HG03460 (cell line): Measurements from ENCODE around the gene ATP10A.
"Not testable (repeated sequence)": the region's sequence is repeated elsewhere in the genome, so short reads cannot be mapped to it uniquely, and the experiment has no call there.

Source experiments
- ATAC-seq: cut with Tn5 transposase; IDR thresholded peaks from one replicate; pipeline ENCODE4 v1.9.1; 2021; ENCODE audit not compliant: unreplicated experiment

ATP10A gene

DNA sequence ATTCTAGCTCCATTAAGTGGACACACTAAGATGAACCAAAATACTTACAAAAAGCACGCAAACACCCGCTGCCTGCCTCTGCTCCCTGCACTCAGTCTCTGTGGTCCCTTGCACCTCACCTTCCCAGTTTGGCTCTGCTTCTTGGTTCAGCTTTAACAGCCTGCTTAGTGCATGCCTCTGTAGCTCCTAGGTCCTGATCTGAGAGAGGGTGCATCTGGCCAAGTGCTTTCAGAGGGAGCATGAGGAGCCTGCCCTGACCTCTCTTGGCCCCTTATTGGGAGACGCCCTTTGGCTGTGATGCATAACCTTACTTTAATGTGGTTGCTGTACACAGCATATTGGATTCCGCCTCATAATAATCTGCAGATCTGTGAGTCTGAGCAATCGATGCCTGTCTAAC, 21.2 kb upstream of the ATP10A start:
- no peak for ATAC-seq

DNA sequence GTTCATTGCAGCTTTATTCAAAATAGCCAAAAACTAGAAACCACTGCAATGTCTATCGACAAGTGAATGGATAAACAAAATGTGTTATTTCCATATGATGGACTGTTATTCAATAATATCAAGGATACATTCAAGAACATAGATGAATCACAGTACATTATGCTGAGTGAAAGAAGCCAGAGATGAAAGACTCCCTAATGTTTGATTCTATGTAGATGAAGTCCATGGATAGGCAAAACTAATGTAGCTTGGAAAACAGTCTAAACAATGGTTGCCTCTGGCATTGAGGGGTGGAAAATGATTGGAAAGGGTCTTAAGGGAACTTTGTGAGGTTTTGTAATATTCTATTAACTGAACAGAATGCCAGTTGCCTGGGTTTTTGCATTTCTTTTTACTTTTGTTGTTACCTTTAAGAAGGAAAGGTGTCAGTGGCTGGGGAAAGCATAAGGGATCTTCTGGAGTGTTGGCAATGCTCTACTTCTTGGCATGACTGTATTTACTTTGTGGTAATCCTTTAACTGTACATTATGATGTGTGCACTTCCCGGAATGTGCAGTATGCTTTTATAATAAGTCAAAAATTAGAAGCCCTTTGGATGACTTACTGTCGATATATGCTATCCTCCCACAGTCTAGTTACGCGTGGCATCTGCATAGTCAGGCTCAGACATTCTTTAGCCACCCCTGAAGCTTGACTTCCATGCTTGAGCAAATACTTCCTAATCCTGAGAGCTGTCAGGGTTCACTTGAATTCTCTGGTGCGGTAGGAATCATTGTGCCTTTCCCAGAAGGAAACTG, 20.5 kb upstream of the ATP10A start:
- no peak for ATAC-seq

- no peak for ATAC-seq
These were observed 19.3 kb upstream of the ATP10A start for GRCh38 chr15:25882466-25882865.

- ATAC-seq: not testable (repeated sequence)
These were observed 17.8 kb upstream of the ATP10A start for GRCh38 chr15:25880877-25881276.

DNA sequence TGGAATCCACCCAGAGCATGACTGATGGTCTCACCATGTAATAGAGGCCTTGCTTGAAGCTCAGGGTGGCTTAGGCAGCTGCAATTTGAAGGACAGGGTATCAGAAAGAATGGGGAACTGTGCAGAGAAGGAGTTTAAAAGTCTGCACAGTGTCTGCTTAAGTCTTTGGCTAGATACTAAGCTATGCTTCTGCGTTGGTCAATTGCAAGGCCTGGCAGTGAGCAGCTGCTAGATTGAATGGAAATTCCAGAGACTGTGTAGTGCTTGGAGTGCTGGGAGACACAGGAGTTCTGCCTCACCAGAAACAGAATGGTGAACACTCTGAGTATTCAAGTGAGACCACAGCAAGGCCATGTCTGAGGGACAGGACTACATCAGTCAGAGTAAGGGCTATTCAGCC, 17.3 kb upstream of the ATP10A start:
- no peak for ATAC-seq

- no peak for ATAC-seq
These were observed 16.3 kb upstream of the ATP10A start for GRCh38 chr15:25879438-25879837.

- ATAC-seq: no peak
These were observed 14.6 kb upstream of the ATP10A start for GRCh38 chr15:25877681-25878080.

- ATAC-seq: no peak
These were observed 13.4 kb upstream of the ATP10A start for GRCh38 chr15:25876231-25877140.

DNA sequence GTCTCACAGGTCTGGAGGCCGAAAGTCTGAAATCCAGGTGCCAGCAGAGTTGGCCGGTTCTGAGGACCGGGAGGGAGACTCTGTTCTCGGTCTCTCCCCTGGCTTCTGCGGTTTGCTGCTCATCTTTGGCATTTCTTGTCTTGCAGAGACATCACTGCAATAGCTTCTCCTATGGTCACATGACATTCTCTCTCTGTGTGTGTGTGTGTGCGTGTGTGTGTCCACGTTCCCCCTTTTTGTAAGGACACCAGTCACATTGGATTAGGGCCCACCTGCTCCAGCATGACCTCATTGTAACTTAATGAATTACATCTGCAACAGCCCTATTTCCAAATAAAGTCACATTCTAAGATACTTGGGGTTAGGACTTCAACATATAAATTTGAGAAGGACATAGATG, 12.4 kb upstream of the ATP10A start:
- no peak for ATAC-seq

- ATAC-seq: no peak
These were observed 11.3 kb upstream of the ATP10A start for GRCh38 chr15:25874379-25874778.

DNA sequence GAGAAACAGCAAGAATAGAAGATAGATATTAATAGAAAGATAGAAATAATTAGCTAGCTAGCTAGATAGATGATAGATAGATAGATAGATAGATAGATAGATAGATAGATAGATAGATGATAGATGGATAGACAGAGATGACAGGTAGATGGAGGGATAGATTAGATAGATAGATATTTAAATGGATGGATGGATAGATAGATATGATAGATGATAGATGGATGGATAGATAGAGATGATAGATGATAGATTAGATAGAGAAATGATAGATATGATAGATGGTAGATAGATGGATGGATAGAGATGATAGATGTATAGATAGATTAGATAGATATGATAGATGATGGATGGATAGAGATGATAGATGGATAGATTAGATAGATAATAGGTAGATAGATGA, 8.3 kb upstream of the ATP10A start:
- ATAC-seq: no peak

GRCh38 chr15:25870938-25871337, 7.8 kb upstream of the ATP10A start:
- ATAC-seq: no peak

- no peak for ATAC-seq
These were observed 6.6 kb upstream of the ATP10A start for GRCh38 chr15:25869701-25870100.

DNA sequence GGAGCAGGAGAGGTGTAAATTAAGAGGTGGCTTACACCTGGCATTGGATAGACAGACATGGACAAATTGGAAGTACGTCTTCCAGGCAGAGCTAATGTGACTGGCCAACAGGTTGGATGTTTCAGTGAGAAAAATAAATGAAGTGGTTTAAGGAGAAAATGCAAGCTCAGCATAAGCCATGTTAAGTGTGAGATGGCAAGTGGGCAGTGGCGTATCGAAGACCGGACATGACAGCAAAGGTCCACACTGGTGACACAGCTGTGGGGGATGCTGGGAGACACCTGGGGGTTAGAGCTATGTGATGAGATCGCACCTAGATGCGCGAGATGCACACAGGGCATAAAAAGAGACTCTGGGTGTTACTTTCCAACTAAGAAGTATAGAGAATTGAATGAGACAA, 3.7 kb upstream of the ATP10A start:
- ATAC-seq: no peak

- no peak for ATAC-seq
These were observed 3.1 kb upstream of the ATP10A start for GRCh38 chr15:25866251-25866650.

DNA sequence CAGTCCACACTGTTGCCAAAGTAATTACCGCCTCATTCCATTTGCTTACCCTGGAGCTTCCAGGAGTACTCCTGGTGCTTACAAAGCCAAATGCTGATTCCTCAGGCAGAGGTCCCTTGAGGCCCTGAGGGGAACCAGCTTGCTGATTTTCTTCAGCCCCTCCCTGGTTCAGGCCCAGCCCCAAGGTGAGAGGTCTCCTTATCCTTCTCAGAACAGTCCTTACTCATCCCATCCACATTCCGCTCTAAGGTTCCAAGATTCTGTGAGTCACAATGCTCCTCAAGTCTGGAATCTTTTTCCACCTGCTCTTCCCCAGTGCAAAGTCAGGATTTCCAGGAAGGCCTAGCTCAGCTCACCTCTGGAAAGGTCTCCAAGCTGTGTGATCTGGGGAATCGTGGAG, 1.8 kb upstream of the ATP10A start:
- no peak for ATAC-seq

GRCh38 chr15:25863968-25864580, 947 bp upstream of the ATP10A start:
- ATAC-seq: no peak

DNA sequence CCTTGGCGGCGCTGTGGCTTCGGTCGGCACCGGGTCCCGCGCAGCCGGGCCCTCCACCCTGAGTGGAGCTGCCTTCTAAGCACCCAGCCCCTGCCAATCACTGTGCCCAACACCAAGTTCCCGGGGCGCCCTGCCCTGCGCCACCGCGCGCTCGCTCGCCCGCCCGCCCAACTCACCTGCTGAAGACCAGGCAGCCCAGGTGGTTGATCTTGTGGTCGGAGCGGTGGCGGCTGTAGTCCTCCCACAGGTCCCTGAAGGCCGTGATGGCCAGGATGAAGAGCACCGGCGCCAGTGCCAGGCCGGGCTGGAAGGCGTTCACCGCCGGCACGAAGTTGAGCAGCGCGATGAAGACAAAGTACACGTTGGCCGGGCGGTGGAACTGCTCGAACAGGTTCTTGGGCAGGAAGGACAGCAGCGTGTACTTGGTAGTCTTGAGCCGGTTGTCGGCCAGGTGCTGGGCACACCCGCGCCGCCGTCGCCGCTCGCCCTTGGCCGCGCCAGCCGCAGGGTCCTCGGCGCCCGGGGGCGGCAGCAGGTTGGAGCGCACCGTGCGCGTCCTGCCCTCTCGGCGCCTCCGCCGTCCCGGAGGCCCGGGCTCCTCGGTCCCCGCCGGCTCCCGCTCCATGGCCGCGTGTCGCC, 536 bp downstream of the ATP10A start:
- ATAC-seq: no peak

DNA sequence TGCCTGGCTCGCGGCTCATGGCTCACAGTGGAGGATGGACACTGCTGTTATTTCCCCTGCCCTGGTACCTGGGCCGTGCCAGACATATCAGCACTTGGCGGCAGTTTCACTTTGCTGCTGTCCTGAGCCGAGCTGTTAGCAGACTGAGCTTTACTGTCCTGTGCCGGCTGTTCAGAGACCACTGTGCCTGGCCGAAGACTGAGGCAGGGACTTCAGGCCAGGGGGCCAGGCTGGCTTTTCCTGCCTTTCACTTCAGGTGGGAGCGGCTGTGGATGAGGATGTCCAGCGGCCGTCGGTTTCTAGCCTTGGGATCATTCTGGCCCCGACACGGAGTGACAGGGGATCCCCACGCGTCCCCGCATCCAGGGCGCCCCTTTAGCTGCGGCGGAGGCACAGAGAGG, 1.1 kb downstream of the ATP10A start:
- ATAC-seq: no peak

GRCh38 chr15:25860885-25861866, 2.0 kb downstream of the ATP10A start:
- no peak for ATAC-seq
